ENCODE data around the gene RAI1. TPM values are rescaled to one million over a fixed set of nuclear protein-coding genes. Genes with fewer than 3 reads are reported as not detected.
A peak's percentile ranks its signal among the peaks of the same experiment; 100 is the strongest.

The RAI1 gene
- total RNA-seq, 3 donors from 2014 or later, result 12.9 to 29.2 (median 17.0) TPM

- DNase-seq, result peak; percentile 38 to 76 (median 60)
- no peaks in the 10 kb centered on the region for H3K36me3 ChIP-seq (ENCODE audit: low read depth)
- ATAC-seq, result peak; percentile 54
- H3K4me3 ChIP-seq, result no peak overlapping the region
- peaks cover 36% of the 10 kb centered on the region for H3K4me1 ChIP-seq (ENCODE audit: low read depth)
- no peak for TF ChIP-seq CTCF (IDR thresholded peaks at IDR 0.05)
- no peaks in the 10 kb centered on the region for H3K9me3 ChIP-seq
- intact Hi-C loops (cut with DNase I, micrococcal nuclease), result no loop called here
Measured at GRCh38 chr17:17739388-17740066, 58.3 kb downstream of the RAI1 start.

DNA sequence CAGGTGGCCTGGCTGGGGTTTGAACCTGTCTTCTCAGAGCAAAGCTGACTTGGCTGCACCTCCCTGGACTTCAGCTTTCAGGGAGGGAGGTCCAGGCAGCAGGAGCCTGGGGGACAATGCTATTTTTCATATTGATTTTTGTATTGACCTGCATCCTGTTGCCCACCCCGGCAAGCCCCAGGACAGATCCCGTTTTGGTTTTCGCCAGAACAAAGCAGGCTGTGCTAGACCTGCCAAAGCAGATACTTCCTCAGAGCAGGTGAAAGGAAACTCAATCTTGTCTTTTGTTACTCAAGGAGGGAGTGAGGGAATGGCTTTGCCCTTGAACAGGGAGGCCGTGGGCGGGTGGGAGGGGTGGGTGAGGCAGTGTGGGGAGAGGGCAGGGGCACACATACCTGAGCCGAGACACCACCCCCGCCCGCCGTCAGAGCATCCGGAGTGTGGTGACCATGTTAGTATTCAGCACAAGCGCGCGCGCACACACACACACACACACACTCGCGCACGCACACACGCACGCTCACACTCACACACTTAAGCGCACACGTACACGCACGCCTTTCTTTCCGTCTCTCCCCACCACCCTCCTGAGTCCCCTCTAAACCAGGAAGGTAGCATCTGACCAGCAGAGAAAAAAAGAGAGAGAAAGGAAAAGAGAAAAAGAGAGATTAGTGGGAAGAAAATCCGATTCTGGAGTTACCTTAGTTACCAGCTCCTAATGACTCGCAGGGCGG lies 59.5 kb downstream of the RAI1 start:
- no peaks in the 10 kb centered on the region for H3K36me3 ChIP-seq (ENCODE audit: low read depth)
- no peak for DNase-seq
- intact Hi-C loops (cut with DNase I, micrococcal nuclease), result no loop called here
- H3K4me1 ChIP-seq (ENCODE audit: low read depth), result peaks cover 36% of the 10 kb centered on the region
- no peak for TF ChIP-seq CTCF (IDR thresholded peaks at IDR 0.05)
- H3K9me3 ChIP-seq, result no peaks in the 10 kb centered on the region
- no peak overlapping the region for H3K4me3 ChIP-seq
- ATAC-seq, result no peak

DNA sequence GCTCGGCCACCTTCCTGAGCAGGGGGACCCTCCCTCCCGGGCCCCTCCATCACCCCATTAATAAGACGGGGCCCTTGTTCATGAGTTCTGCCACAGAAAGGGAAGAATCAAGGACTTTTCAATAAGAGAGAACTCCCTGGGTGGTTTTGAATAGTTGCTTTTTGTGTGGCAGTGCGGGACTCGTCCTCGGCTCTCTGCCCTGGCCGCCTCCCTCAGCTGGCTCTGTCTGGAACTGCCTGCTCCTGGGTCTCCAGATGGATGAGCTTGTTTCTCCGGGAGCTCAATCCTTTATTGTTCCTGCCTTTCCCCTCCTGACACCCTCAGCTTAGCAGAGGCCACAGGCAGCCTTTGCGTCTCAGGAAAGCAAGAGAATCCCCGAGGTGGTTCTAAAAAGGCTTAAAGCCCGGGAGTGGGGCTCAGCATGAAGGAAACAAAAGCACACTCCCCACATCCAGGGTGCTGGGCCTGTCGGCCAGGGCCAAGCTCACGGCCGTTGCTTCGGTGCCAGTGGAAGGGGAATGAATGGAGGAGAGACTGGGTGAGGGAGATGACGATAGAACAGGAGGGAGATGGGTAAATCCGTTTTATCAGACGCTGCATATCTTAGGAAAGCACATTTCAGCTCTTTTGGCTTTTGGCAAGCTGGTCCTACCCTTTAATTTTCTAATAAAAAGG lies 60.2 kb downstream of the RAI1 start:
- no peaks in the 10 kb centered on the region for H3K9me3 ChIP-seq
- H3K36me3 ChIP-seq (ENCODE audit: low read depth), result no peaks in the 10 kb centered on the region
- ATAC-seq (no peak), DNase-seq (no peak)
- intact Hi-C loops (cut with DNase I, micrococcal nuclease), result no loop called here
- no peak overlapping the region for H3K4me3 ChIP-seq
- peaks cover 36% of the 10 kb centered on the region for H3K4me1 ChIP-seq (ENCODE audit: low read depth)
- TF ChIP-seq CTCF (IDR thresholded peaks at IDR 0.05), result no peak

GRCh38 chr17:17742133-17742621 lies 60.9 kb downstream of the RAI1 start:
- no peak for ATAC-seq
- Histone ChIP-seq H3K36me3 (ENCODE audit: low read depth) (no peaks in the 10 kb centered on the region), H3K4me3 (no peak overlapping the region), H3K9me3 (no peaks in the 10 kb centered on the region), H3K4me1 (ENCODE audit: low read depth) (peaks cover 36% of the 10 kb centered on the region)
- intact Hi-C loops (cut with DNase I, micrococcal nuclease), result no loop called here
- DNase-seq, result no peak
- no peak for TF ChIP-seq CTCF (IDR thresholded peaks at IDR 0.05)

GRCh38 chr17:17742688-17743390 lies 61.6 kb downstream of the RAI1 start:
- no peak for DNase-seq
- Histone ChIP-seq H3K4me3 (no peak overlapping the region), H3K36me3 (ENCODE audit: low read depth) (no peaks in the 10 kb centered on the region), H3K9me3 (no peaks in the 10 kb centered on the region), H3K4me1 (ENCODE audit: low read depth) (peaks cover 32% of the 10 kb centered on the region)
- ATAC-seq, result no peak
- no peak for TF ChIP-seq CTCF (IDR thresholded peaks at IDR 0.05)
- intact Hi-C loops (cut with DNase I, micrococcal nuclease), result no loop called here
